GM21515 (cell line): ENCODE measurements around the gene MYCL.
"Not testable (repeated sequence)": the region's sequence is repeated elsewhere in the genome, so short reads cannot be mapped to it uniquely, and the experiment has no call there.

Experiments
- ATAC-seq: cut with Tn5 transposase; IDR thresholded peaks from one replicate; pipeline ENCODE4 v1.9.1; 2021; ENCODE audit not compliant: unreplicated experiment

MYCL gene

DNA sequence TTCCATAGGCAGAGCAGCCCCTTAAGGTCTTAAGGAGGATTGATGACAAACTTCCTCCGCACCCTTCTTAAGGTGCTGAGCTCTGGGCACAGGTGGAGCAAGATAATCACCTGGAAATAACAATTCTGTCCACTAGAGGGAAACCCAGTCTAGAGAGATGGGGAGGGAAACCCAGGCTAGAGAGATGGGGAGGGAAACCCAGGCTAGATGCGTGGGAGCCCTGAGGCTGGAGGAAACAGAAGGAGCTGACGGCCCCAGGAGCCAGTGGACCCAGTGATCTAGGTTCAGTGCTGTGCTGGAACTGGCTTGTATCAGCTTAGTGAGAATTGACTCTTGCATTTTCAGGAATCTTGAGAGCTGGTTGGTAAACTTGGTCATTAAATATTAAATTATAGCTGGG, 17.8 kb upstream of the MYCL start:
- no peak for ATAC-seq

GRCh38 chr1:39917825-39918224, 16.1 kb upstream of the MYCL start:
- no peak for ATAC-seq

DNA sequence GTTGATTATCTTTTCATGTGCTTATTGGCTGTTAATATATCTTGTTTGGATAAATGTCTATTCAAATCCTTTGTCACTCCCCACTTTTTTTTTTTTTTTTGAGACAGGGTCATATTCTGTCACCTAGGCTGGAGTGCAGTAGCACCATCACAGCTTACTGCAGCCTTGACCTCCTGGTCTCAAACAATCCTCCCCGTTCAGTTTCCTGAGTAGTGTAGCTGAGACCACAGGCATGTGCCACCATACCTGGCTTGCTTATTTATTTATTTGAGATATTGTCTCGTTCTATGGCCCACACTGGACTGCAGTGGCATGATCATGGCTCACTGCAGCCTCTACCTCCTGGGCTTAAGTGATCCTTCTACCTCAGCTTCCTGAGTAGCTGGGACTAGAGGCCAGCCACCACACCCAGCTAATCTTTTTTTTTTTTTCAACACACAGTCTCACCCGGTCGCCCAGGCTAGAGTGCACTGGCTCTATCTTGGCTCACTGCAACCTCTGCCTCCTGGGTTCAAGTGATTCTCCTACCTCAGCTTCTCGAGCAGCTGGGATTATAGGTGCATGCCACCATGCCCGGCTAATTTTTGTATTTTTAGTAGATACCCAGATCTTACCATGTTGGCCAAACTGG, 13.9 kb upstream of the MYCL start:
- no peak for ATAC-seq

DNA sequence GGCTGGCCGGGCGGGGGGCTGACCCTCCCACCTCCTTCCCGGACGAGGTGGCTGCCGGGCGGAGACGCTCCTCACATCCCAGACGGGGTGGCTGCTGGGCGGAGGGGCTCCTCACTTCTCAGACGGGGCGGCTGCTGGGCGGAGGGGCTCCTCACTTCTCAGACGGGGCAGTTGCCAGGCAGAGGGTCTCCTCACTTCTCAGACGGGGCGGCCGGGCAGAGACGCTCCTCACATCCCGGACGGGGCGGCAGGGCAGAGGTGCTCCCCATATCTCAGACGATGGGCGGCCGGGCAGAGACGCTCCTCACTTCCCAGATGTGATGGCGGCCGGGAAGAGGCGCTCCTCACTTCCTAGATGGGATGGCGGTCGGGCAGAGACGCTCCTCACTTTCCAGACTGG, 11.4 kb upstream of the MYCL start:
- ATAC-seq: not testable (repeated sequence)

DNA sequence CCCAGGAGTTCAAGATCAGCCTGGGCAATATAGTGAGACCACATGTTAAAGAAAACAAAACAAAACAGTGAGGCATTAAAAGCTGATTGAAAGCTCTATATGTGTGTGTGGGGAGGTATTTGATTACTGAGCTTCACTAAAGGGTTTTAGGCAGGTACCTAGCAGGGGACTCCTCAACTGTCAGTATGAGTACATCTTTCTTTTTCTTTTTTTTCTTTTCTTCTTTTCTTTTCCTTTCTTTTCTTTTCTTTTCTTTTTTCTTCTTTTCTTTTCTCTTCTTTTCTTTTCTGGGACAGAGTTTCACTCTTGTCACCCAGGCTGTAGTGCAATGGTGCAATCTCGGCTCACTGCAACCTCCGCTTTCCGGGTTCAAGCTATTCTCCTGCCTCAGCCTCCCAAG, 8.5 kb upstream of the MYCL start:
- no peak for ATAC-seq

DNA sequence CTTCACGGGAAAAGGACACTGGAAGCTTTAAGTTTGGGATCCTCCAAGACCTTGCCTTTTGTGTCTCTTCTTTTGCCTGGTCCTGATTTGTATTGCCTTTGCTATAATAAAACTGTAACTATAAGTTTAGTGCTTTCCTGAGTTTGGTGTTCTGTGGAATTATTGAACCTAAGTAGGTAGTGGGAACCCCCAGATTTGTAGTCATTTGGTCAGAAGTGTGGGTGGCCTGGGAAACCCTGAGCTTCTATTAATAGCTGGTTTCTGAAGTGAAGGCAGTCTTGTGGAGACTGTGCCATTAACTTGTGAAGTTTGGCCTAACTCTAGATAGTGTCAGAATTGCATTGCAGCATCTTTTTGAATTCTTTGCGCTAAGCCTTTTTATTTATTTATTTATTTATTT, 6.8 kb upstream of the MYCL start:
- no peak for ATAC-seq

DNA sequence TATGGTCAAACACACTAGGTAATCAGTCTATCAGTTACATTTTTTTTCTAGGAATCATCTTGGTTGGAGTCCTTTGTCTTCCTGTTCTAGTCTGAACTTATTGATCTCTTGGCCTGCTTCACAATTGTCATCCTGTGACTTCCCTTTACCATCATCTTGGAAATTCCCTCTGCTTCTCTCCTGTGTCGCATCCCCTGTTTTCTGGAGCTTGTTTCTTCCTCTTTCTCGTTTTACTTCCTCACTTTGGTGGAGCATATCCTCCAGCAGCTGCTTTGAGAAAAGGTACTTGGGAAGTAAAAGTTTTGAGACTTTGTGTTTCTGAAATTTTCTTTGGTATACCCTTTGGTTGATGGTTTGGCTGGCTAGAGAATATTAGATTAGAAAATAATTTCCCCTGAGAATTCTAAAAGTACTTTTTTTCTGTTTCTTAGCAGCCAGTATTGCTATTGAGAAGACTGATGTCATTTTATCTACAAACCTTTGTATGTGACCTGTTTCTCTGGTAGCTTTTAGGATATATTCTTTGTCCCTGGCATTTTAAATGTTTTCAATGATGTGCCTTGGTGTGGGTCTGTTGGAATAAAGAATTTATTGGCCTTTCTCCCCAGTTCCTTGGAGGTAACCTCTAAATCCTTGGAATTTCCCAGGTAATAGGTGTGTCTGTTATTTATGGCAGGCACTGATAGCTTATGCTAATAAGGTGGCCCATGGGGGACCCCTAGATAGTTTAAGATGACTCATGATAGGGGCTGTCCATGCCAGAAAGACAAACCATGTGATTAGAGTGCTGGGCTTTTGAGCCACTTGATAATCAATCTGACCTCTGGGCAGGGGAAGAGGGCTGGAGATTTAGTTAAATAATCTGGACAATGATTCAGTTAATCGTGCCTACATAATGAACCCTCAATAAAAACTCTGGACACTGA, 6.1 kb upstream of the MYCL start:
- no peak for ATAC-seq

- no peak for ATAC-seq
Observed at GRCh38 chr1:39905172-39905571, 3.5 kb upstream of the MYCL start.

GRCh38 chr1:39902460-39902807, 717 bp upstream of the MYCL start:
- no peak for ATAC-seq

GRCh38 chr1:39901464-39901713, 328 bp downstream of the MYCL start:
- ATAC-seq: no peak

GRCh38 chr1:39900662-39901463, 854 bp downstream of the MYCL start:
- no peak for ATAC-seq

- no peak for ATAC-seq
Observed at GRCh38 chr1:39899611-39900538, 1.8 kb downstream of the MYCL start.

DNA sequence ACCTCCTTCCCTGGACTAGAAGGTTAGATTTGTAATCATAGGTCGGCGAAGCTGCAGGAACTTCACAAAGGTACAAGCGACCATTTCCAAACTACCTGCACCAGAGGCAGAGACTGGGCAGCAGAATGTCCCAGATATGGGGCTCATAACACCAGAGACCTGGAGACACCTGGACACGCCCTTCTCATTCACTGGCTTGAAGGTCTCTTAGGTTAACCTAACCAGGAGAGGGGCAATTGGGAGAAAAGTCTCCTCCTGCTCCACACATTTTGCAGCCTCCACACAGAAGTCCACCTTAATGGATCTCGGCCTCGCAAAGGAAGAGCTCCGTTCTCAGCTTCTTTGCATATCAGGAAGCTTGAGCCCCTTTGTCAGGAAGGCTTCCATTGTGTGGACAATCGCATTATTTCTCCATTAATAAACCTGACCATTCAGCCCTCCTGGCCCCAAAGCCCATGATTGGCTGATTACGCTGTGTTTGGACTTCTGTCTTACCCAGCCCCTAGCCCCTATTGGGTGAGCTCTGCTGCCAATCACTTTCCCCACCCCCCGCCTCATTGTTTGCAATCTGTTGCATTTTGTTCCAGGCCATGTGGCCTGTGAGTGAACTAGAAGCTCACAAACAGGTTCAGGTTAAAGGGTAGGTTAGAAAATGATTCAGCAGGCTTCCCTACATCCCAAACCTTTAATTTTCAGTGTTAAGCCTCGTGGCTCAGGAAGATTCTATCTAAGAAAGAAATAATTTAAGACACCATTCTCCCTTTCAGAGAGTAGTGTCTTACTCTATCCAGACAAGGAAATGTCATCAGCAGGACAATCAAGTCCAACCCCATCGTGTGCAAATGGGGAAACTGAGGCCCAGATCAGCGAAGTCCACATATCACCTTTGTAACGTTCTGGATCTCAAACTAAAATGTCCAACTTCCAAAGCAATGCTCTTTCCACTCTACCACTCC, 2.8 kb downstream of the MYCL start:
- ATAC-seq: no peak

- no peak for ATAC-seq
Observed at GRCh38 chr1:39898191-39898590, 3.5 kb downstream of the MYCL start.

GRCh38 chr1:39896909-39897685, 4.6 kb downstream of the MYCL start:
- ATAC-seq: no peak

GRCh38 chr1:39895731-39896480, 5.8 kb downstream of the MYCL start:
- no peak for ATAC-seq

DNA sequence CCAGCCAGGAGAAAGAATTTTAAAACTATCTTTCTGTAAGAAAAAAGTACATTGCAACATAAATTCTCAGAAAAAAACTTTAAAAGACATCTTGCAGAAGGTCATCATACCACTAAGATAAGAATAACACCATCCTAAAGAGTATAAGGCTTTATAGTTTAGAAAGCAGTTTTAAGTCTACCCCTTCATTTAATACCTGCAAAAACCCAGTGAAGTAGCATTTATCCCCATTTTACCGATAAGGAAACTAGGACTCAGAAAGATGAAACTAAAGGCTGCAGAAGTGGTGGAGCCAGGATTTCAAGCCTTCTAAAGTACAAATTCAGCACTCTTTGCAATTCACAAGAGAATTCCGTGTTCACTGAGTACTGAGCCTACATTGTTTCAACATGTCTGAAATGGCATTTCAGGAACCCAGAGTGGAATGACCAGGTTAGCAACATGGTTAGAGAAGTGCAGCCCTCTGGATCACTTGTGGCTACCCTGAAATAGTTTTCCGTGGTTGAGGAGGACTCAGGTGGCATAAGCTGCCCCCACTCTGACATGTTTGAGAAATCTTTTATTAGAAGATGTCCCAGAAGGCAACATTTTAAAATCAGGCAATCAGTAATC, 6.7 kb downstream of the MYCL start:
- no peak for ATAC-seq
